Neural progenitor cell (in vitro differentiated cells): ENCODE results near the gene NIFK.

Experiments
- CTCF ChIP-seq: fragments of 200-600 bp; sonication (generic); IDR thresholded peaks from 2 replicates; pipeline ENCODE4 v1.5.1; 2017; ENCODE audit warnings: antibody characterized with exemption, mild to moderate bottlenecking
- EZH2 ChIP-seq: fragments of 200-600 bp; sonication (generic); IDR thresholded peaks from 2 replicates; pipeline ENCODE4 v1.6.1; 2017; ENCODE audit warnings: antibody characterized with exemption, mild to moderate bottlenecking, moderate library complexity
- EZH2phosphoT487 ChIP-seq: fragments of 200-600 bp; sonication (generic); IDR thresholded peaks from 2 replicates; pipeline ENCODE4 v1.6.1; 2017; ENCODE audit warnings: antibody characterized with exemption

GRCh38 chr2:121707344-121707919, 29.2 kb downstream of the NIFK start:
- TF ChIP-seq CTCF: no peak
- TF ChIP-seq EZH2: no peak
- no peak for TF ChIP-seq EZH2phosphoT487
